ENCODE results near the gene MMD.
"Not testable (repeated sequence)": the region's sequence is repeated elsewhere in the genome, so short reads cannot be mapped to it uniquely, and the experiment has no call there.

MMD gene

DNA sequence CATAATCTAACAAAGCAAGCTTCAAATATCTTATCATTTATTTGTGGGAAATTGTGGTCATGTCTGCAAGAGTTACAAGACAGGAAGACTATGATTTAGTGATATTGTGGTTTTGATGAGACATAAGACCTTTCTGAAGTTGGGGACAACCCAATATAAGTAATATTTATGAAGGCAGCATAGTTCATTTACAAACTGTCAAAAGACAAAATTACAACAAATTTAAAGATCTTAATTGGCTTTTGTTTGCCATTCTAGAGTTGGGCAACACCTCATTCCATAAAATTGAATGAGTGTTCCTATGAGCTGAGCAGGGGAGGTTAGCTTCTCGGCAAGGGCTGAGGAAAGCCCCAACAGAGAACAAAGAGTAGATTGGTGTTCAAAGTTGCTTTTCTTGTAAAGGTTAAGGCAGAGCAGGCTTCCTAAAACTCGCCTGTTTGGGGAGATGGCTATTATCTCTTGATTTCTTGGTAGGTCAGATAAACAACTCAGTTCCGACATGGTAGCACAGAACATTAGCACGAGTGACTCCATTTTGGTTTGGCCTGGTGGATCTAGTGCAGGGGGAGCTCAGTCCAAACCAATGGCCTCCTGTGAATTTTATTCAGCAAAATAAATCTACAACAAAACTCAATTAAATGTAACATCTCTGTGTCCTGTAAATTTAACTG is 10.9 kb upstream of the MMD start:
- Histone ChIP-seq H3K9me3 (ENCODE audit: insufficient read depth, low read depth, low read length) (no peaks in the 10 kb centered on the region), H3K36me3 (ENCODE audit: insufficient read depth, low read length) (no peaks in the 10 kb centered on the region), H3K4me2 (ENCODE audit: low read depth, low read length, poor library complexity, severe bottlenecking) (no peak overlapping the region), H3K4me1 (ENCODE audit: insufficient read depth, low read length, poor library complexity, severe bottlenecking) (no peaks in the 10 kb centered on the region), H4K20me1 (ENCODE audit: insufficient read depth, low read length, poor library complexity, severe bottlenecking) (no peaks in the 10 kb centered on the region), H3F3A (ENCODE audit: low read depth) (no peaks in the 10 kb centered on the region), H3K79me2 (ENCODE audit: insufficient read depth, low read length) (no peaks in the 10 kb centered on the region), H3K27me3 (ENCODE audit: insufficient read depth, low read length, poor library complexity, severe bottlenecking) (no peaks in the 10 kb centered on the region), H3K9ac (ENCODE audit: low read depth, low read length, poor library complexity, severe bottlenecking) (no peak overlapping the region), H3K4me3 (ENCODE audit: low read length, poor library complexity, severe bottlenecking) (no peak overlapping the region), H2AFZ (ENCODE audit: low read length) (no peak overlapping the region), H3K9me2 (replicated peaks; ENCODE audit: low read depth, low read length) (no peaks in the 10 kb centered on the region)
- TF ChIP-seq EZH2phosphoT487 (IDR thresholded peaks at IDR 0.05; ENCODE audit: borderline replicate concordance): no peak
- TF ChIP-seq, protein P1, sequence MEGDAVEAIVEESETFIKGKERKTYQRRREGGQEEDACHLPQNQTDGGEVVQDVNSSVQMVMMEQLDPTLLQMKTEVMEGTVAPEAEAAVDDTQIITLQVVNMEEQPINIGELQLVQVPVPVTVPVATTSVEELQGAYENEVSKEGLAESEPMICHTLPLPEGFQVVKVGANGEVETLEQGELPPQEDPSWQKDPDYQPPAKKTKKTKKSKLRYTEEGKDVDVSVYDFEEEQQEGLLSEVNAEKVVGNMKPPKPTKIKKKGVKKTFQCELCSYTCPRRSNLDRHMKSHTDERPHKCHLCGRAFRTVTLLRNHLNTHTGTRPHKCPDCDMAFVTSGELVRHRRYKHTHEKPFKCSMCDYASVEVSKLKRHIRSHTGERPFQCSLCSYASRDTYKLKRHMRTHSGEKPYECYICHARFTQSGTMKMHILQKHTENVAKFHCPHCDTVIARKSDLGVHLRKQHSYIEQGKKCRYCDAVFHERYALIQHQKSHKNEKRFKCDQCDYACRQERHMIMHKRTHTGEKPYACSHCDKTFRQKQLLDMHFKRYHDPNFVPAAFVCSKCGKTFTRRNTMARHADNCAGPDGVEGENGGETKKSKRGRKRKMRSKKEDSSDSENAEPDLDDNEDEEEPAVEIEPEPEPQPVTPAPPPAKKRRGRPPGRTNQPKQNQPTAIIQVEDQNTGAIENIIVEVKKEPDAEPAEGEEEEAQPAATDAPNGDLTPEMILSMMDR (conservative IDR thresholded peaks at IDR 0.05; ENCODE audit: low read length): no peak

DNA sequence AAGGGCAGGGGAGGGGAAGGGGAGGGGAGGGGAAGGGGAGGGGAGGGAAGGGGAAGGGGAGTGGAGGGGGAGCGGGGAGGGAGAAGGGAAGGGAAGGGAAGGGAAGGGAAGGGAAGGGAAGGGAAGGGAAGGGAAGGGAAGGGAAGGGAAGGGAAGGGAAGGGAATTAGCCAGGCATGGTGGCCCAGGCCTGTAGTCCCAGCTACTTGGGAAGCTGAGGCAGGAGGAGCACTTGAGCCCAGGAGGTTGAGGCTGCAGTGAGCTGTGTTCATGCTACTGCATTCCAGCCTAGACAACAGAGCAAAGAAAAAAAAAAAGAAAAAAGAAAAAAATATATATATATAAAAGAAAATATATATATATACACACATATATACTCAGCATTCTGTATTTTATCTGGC is 10.3 kb upstream of the MMD start:
- not testable (repeated sequence) for H3K4me1 ChIP-seq (ENCODE audit: insufficient read depth, low read length, poor library complexity, severe bottlenecking); H3K4me2 ChIP-seq (ENCODE audit: low read depth, low read length, poor library complexity, severe bottlenecking); H2AFZ ChIP-seq (ENCODE audit: low read length); H3F3A ChIP-seq (ENCODE audit: low read depth); H3K9me2 ChIP-seq (replicated peaks; ENCODE audit: low read depth, low read length); H3K36me3 ChIP-seq (ENCODE audit: insufficient read depth, low read length); H3K9ac ChIP-seq (ENCODE audit: low read depth, low read length, poor library complexity, severe bottlenecking); H4K20me1 ChIP-seq (ENCODE audit: insufficient read depth, low read length, poor library complexity, severe bottlenecking); H3K9me3 ChIP-seq (ENCODE audit: insufficient read depth, low read depth, low read length); H3K79me2 ChIP-seq (ENCODE audit: insufficient read depth, low read length); H3K4me3 ChIP-seq (ENCODE audit: low read length, poor library complexity, severe bottlenecking); H3K27me3 ChIP-seq (ENCODE audit: insufficient read depth, low read length, poor library complexity, severe bottlenecking)

DNA sequence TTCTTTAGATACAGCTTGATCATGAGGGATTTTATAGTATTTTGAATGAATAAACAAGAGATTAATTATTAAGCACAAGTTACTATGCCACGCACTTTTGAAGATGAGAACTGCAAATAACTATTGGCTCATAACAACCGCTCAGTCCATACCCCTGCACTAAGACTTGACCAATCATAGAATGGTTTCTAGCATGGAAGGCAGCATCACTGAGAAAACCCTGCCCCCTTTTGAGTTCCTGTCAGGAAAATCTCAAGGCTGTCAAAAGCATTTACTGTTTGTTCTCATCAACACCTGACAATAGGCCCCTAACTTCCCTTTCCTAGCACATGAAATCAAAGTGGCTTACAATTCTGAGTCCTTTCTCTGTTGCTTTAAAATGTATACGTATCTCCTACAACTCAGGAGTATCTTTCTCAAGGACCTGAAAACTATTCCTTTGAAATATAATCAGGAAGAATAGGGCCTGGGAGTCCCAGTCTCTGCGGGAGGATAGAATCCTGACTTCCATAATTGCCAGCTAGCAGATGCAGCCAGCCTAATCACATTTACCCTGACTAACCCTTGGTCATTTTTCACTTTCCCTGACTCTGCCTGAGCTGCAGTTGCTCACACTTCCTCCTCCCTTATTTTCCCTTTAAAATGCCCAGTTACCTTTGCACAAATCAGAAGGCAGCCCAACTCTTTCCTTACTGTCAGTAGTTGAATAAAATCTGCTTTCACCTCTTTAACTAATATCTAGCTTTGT is 9.1 kb upstream of the MMD start:
- no peaks in the 10 kb centered on the region for H3K9me2 ChIP-seq (replicated peaks; ENCODE audit: low read depth, low read length)
- no peak for TF ChIP-seq EZH2phosphoT487 (IDR thresholded peaks at IDR 0.05; ENCODE audit: borderline replicate concordance)
- TF ChIP-seq, protein P1 (conservative IDR thresholded peaks at IDR 0.05; ENCODE audit: low read length): no peak
- H3K79me2 ChIP-seq (ENCODE audit: insufficient read depth, low read length): no peaks in the 10 kb centered on the region
- H3K9me3 ChIP-seq (ENCODE audit: insufficient read depth, low read depth, low read length): no peaks in the 10 kb centered on the region
- no peaks in the 10 kb centered on the region for H3K27me3 ChIP-seq (ENCODE audit: insufficient read depth, low read length, poor library complexity, severe bottlenecking)
- no peaks in the 10 kb centered on the region for H3F3A ChIP-seq (ENCODE audit: low read depth)
- H3K36me3 ChIP-seq (ENCODE audit: insufficient read depth, low read length): no peaks in the 10 kb centered on the region
- H4K20me1 ChIP-seq (ENCODE audit: insufficient read depth, low read length, poor library complexity, severe bottlenecking): no peaks in the 10 kb centered on the region
- no peak overlapping the region for H2AFZ ChIP-seq (ENCODE audit: low read length)
- no peak overlapping the region for H3K9ac ChIP-seq (ENCODE audit: low read depth, low read length, poor library complexity, severe bottlenecking)
- no peaks in the 10 kb centered on the region for H3K4me1 ChIP-seq (ENCODE audit: insufficient read depth, low read length, poor library complexity, severe bottlenecking)
- H3K4me3 ChIP-seq (ENCODE audit: low read length, poor library complexity, severe bottlenecking): no peak overlapping the region
- no peak overlapping the region for H3K4me2 ChIP-seq (ENCODE audit: low read depth, low read length, poor library complexity, severe bottlenecking)

DNA sequence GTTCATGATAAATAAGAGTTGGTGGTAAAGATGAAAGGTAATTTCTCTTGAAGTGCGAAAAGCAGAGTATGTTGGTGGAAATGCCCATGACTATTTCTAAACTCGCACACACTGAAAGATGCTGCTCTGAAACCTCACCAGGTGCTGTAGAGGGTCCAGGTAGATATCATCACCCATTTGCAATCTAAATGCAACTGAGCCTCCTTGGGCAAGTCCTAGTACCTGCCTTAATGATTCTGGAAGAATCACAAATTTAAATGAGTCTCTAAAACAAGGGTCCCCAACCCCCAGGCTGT is 5.9 kb upstream of the MMD start:
- Histone ChIP-seq H3K9me3 (ENCODE audit: insufficient read depth, low read depth, low read length) (no peaks in the 10 kb centered on the region), H3K4me2 (ENCODE audit: low read depth, low read length, poor library complexity, severe bottlenecking) (no peak overlapping the region), H3K27me3 (ENCODE audit: insufficient read depth, low read length, poor library complexity, severe bottlenecking) (no peaks in the 10 kb centered on the region), H4K20me1 (ENCODE audit: insufficient read depth, low read length, poor library complexity, severe bottlenecking) (no peaks in the 10 kb centered on the region), H3K4me3 (ENCODE audit: low read length, poor library complexity, severe bottlenecking) (no peak overlapping the region), H3F3A (ENCODE audit: low read depth) (no peaks in the 10 kb centered on the region), H3K9ac (ENCODE audit: low read depth, low read length, poor library complexity, severe bottlenecking) (no peak overlapping the region), H3K36me3 (ENCODE audit: insufficient read depth, low read length) (no peaks in the 10 kb centered on the region), H3K4me1 (ENCODE audit: insufficient read depth, low read length, poor library complexity, severe bottlenecking) (no peaks in the 10 kb centered on the region), H2AFZ (ENCODE audit: low read length) (no peak overlapping the region), H3K9me2 (replicated peaks; ENCODE audit: low read depth, low read length) (no peaks in the 10 kb centered on the region), H3K79me2 (ENCODE audit: insufficient read depth, low read length) (no peaks in the 10 kb centered on the region)
- TF ChIP-seq, protein P1 (conservative IDR thresholded peaks at IDR 0.05; ENCODE audit: low read length): no peak

Measured in Loucy (cell line).